Measurements from ENCODE around the gene GTPBP1. TPM values are rescaled to one million over a fixed set of nuclear protein-coding genes. Genes with fewer than 3 reads are reported as not detected.

Gene GTPBP1
- total RNA-seq, 1 experiment from 2014 or later: 79.1 TPM

- TF ChIP-seq, protein P1, sequence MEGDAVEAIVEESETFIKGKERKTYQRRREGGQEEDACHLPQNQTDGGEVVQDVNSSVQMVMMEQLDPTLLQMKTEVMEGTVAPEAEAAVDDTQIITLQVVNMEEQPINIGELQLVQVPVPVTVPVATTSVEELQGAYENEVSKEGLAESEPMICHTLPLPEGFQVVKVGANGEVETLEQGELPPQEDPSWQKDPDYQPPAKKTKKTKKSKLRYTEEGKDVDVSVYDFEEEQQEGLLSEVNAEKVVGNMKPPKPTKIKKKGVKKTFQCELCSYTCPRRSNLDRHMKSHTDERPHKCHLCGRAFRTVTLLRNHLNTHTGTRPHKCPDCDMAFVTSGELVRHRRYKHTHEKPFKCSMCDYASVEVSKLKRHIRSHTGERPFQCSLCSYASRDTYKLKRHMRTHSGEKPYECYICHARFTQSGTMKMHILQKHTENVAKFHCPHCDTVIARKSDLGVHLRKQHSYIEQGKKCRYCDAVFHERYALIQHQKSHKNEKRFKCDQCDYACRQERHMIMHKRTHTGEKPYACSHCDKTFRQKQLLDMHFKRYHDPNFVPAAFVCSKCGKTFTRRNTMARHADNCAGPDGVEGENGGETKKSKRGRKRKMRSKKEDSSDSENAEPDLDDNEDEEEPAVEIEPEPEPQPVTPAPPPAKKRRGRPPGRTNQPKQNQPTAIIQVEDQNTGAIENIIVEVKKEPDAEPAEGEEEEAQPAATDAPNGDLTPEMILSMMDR (IDR thresholded peaks at IDR 0.05; ENCODE audit: unreplicated experiment): no peak
- Mint-ChIP-seq H3K27ac (ENCODE audit: unreplicated experiment) (no peak overlapping the region), H3K27me3 (ENCODE audit: unreplicated experiment) (no peaks in the 10 kb centered on the region), H3K36me3 (ENCODE audit: insufficient read depth, unreplicated experiment) (peaks cover 65% of the 10 kb centered on the region), H3K4me3 (ENCODE audit: low read depth, unreplicated experiment) (no peak overlapping the region), H3K9me3 (ENCODE audit: low read depth, unreplicated experiment) (no peaks in the 10 kb centered on the region), H3K4me1 (ENCODE audit: low read depth, unreplicated experiment) (peaks cover 14% of the 10 kb centered on the region)
- CTCF ChIA-PET: interaction anchor here (0.7 kb wide), 1 partner anchor 231 kb away, joined by 3 read pairs; no protein-coding TSS in a partner anchor
- DNase-seq: no peak
- no TSS peak for BruUV-seq (replicated peaks)
- intact Hi-C loops (cut with micrococcal nuclease; ENCODE audit: unreplicated experiment): no loop called here
These were observed 14.6 kb downstream of the GTPBP1 start for GRCh38 chr22:38720350-38720749.

DNA sequence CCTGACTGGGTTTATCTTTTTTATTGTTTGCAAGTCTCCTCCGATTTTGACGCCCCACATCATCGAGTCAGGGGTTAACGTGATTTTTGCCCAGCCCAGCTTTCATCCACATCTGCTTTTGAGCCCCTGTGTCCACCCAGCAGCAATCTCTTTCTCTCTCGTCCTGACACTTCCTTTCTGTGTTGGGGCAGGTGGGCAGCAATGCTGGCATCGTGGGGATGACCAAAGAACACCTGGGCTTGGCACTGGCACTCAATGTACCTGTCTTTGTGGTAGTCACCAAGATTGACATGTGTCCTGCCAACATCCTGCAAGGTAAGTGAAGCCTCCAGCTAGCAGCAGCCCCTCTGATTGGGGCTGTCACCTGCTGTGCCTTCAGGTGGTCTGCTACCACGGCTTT, 15.8 kb downstream of the GTPBP1 start:
- H3K9me3 Mint-ChIP-seq (ENCODE audit: low read depth, unreplicated experiment): no peaks in the 10 kb centered on the region
- no peak for DNase-seq
- no TSS peak for BruUV-seq (replicated peaks)
- CTCF ChIA-PET: no interaction called here
- peaks cover 12% of the 10 kb centered on the region for H3K4me1 Mint-ChIP-seq (ENCODE audit: low read depth, unreplicated experiment)
- H3K27me3 Mint-ChIP-seq (ENCODE audit: unreplicated experiment): no peaks in the 10 kb centered on the region
- peaks cover 61% of the 10 kb centered on the region for H3K36me3 Mint-ChIP-seq (ENCODE audit: insufficient read depth, unreplicated experiment)
- H3K27ac Mint-ChIP-seq (ENCODE audit: unreplicated experiment): no peak overlapping the region
- intact Hi-C loops (cut with micrococcal nuclease; ENCODE audit: unreplicated experiment): no loop called here
- TF ChIP-seq, protein P1 (IDR thresholded peaks at IDR 0.05; ENCODE audit: unreplicated experiment): no peak
- H3K4me3 Mint-ChIP-seq (ENCODE audit: low read depth, unreplicated experiment): no peak overlapping the region

- Mint-ChIP-seq H3K4me3 (ENCODE audit: low read depth, unreplicated experiment) (no peak overlapping the region), H3K9me3 (ENCODE audit: low read depth, unreplicated experiment) (no peaks in the 10 kb centered on the region), H3K36me3 (ENCODE audit: insufficient read depth, unreplicated experiment) (peaks cover 49% of the 10 kb centered on the region), H3K27me3 (ENCODE audit: unreplicated experiment) (no peaks in the 10 kb centered on the region), H3K27ac (ENCODE audit: unreplicated experiment) (no peak overlapping the region), H3K4me1 (ENCODE audit: low read depth, unreplicated experiment) (no peaks in the 10 kb centered on the region)
- TF ChIP-seq, protein P1 (IDR thresholded peaks at IDR 0.05; ENCODE audit: unreplicated experiment): no peak
- intact Hi-C loops (cut with micrococcal nuclease; ENCODE audit: unreplicated experiment): no loop called here
- no peak for DNase-seq
- no TSS peak for BruUV-seq (replicated peaks)
- CTCF ChIA-PET: interaction anchor here (1.2 to 1.6 kb wide), 3 partner anchors 9 to 42 kb away, joined by 3 to 5 read pairs (median 3); partner anchors contain the start of gene TOMM22
These were observed 18.4 kb downstream of the GTPBP1 start for GRCh38 chr22:38724176-38724575.

DNA sequence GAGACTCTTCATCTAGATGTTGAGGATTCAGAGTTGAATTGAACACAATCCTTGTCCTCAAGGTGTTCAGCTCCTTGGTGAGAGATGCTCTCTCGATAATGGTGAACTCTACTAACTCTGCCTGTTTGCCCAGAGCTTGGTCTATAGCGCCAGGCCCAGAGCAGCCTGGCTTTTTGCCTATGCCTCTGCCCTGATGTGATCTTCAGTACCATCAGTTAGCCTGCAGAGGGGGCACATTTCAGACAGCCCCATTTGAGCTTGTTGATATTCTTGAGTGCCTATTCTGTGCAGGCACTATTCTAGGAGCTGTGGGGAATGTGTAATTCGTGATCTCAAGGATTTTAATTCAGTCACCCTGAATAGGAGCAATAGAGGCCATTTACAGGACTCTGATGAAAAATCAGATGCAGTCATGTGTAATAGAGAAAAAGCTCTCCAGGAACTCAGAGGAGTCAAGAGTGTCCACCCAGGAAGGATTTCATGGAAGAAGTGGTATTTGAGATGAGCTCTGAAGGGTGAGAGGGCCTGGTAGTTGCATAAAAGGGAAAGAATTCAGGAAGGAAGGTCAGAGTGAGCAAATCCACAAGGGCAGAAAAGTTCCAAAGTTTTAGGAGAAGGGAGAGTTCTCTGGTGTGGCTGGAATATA, 19.3 kb downstream of the GTPBP1 start:
- peak; percentile 34 for DNase-seq
- no TSS peak for BruUV-seq (replicated peaks)
- Mint-ChIP-seq H3K27ac (ENCODE audit: unreplicated experiment) (no peak overlapping the region), H3K9me3 (ENCODE audit: low read depth, unreplicated experiment) (no peaks in the 10 kb centered on the region), H3K4me1 (ENCODE audit: low read depth, unreplicated experiment) (no peaks in the 10 kb centered on the region), H3K27me3 (ENCODE audit: unreplicated experiment) (no peaks in the 10 kb centered on the region), H3K4me3 (ENCODE audit: low read depth, unreplicated experiment) (no peak overlapping the region), H3K36me3 (ENCODE audit: insufficient read depth, unreplicated experiment) (peaks cover 41% of the 10 kb centered on the region)
- intact Hi-C loops (cut with micrococcal nuclease; ENCODE audit: unreplicated experiment): no loop called here
- TF ChIP-seq, protein P1 (IDR thresholded peaks at IDR 0.05; ENCODE audit: unreplicated experiment): peak; percentile 37
- CTCF ChIA-PET: interaction anchor here (1.0 to 1.6 kb wide), 4 partner anchors 9 to 673 kb away, joined by 3 to 5 read pairs (median 4); partner anchors contain the start of gene TOMM22

Data from Calu3 (cell line).